ENCODE measurements around the gene TMEM97.
"Not testable (repeated sequence)": the region's sequence is repeated elsewhere in the genome, so short reads cannot be mapped to it uniquely, and the experiment has no call there.

The TMEM97 gene

GRCh38 chr17:28318759-28319597 lies at the start of gene TMEM97:
Gene TMEM97, plus strand, starts transcription at chr17:28319200. Its CDS starts 40 bp downstream, at chr17:28319240.
- DNase-seq (ENCODE audit: low read depth): peak; percentile 88

- DNase-seq (ENCODE audit: low read depth): no peak
Observed at GRCh38 chr17:28270055-28270454, 48.9 kb upstream of the TMEM97 start.

- DNase-seq (ENCODE audit: low read depth): no peak
Observed at GRCh38 chr17:28270926-28271325, 48.1 kb upstream of the TMEM97 start.

- no peak for DNase-seq (ENCODE audit: low read depth)
Observed at GRCh38 chr17:28271431-28271830, 47.6 kb upstream of the TMEM97 start.

- no peak for DNase-seq (ENCODE audit: low read depth)
Observed at GRCh38 chr17:28272166-28272565, 46.8 kb upstream of the TMEM97 start.

- DNase-seq (ENCODE audit: low read depth): not testable (repeated sequence)
Observed at GRCh38 chr17:28273341-28273740, 45.7 kb upstream of the TMEM97 start.

GRCh38 chr17:28274591-28275265 lies 44.3 kb upstream of the TMEM97 start:
- no peak for DNase-seq (ENCODE audit: low read depth)

- no peak for DNase-seq (ENCODE audit: low read depth)
Observed at GRCh38 chr17:28276011-28276410, 43.0 kb upstream of the TMEM97 start.

- DNase-seq (ENCODE audit: low read depth): no peak
Observed at GRCh38 chr17:28279411-28279810, 39.6 kb upstream of the TMEM97 start.

- no peak for DNase-seq (ENCODE audit: low read depth)
Observed at GRCh38 chr17:28280826-28281225, 38.2 kb upstream of the TMEM97 start.

- no peak for DNase-seq (ENCODE audit: low read depth)
Observed at GRCh38 chr17:28282596-28282995, 36.4 kb upstream of the TMEM97 start.

- DNase-seq (ENCODE audit: low read depth): no peak
Observed at GRCh38 chr17:28285965-28286364, 33.0 kb upstream of the TMEM97 start.

- DNase-seq (ENCODE audit: low read depth): no peak
Observed at GRCh38 chr17:28290703-28291102, 28.3 kb upstream of the TMEM97 start.

GRCh38 chr17:28291780-28292330 lies 27.1 kb upstream of the TMEM97 start:
- no peak for DNase-seq (ENCODE audit: low read depth)

GRCh38 chr17:28292878-28293277 lies 26.1 kb upstream of the TMEM97 start:
- not testable (repeated sequence) for DNase-seq (ENCODE audit: low read depth)

GRCh38 chr17:28293994-28294393 lies 25.0 kb upstream of the TMEM97 start:
- DNase-seq (ENCODE audit: low read depth): no peak

GRCh38 chr17:28295677-28296578 lies 23.1 kb upstream of the TMEM97 start:
- no peak for DNase-seq (ENCODE audit: low read depth)

- no peak for DNase-seq (ENCODE audit: low read depth)
Observed at GRCh38 chr17:28298449-28298848, 20.6 kb upstream of the TMEM97 start.

- DNase-seq (ENCODE audit: low read depth): no peak
Observed at GRCh38 chr17:28306954-28307401, 12.0 kb upstream of the TMEM97 start.

GRCh38 chr17:28313841-28314240 lies 5.2 kb upstream of the TMEM97 start:
- DNase-seq (ENCODE audit: low read depth): no peak

- no peak for DNase-seq (ENCODE audit: low read depth)
Observed at GRCh38 chr17:28315846-28316705, 2.9 kb upstream of the TMEM97 start.
